Lower lobe of right lung (tissue), 2 donors: Measurements from ENCODE around the gene CCL5. TPM values are rescaled to one million over a fixed set of nuclear protein-coding genes. Genes with fewer than 3 reads are reported as not detected.

Experiments
- ATAC-seq, 2 donors: fragments of 200-7000 bp; cut with Tn5 transposase; one replicate each; pipeline ENCODE4 v1.9.1; 2020 to 2022; ENCODE audit warnings: mild to moderate bottlenecking in 2 of 2, moderate library complexity in 2 of 2
- DNase-seq: peaks from one replicate; pipeline ENCODE4 v3.0.0-alpha.2; 2020
- H3K27ac ChIP-seq: fragments of 200-600 bp; one replicate; pipeline ENCODE4 v1.8.0; 2022
- H3K27me3 ChIP-seq: fragments of 200-600 bp; one replicate; pipeline ENCODE4 v1.8.0; 2022; ENCODE audit warnings: low read depth
- H3K36me3 ChIP-seq: fragments of 200-600 bp; one replicate; pipeline ENCODE4 v1.8.0; 2022; ENCODE audit warnings: mild to moderate bottlenecking
- H3K4me1 ChIP-seq: fragments of 200-600 bp; one replicate; pipeline ENCODE4 v1.8.0; 2022
- H3K4me3 ChIP-seq: fragments of 200-600 bp; one replicate; pipeline ENCODE4 v1.8.0; 2022; ENCODE audit warnings: mild to moderate bottlenecking
- H3K9me3 ChIP-seq: fragments of 200-600 bp; one replicate; pipeline ENCODE4 v1.8.0; 2022
- intact Hi-C: fragments of 100-400 bp; cut with DNase I; formaldehyde crosslinking; loops from one replicate; pipeline ENCODE4 v1.11.0; 2022
- total RNA-seq: library from RNA; stranded (reverse); fragmentation: NEBNext Ultra II Directional; extraction: Animal tissue kit (Norgen Biotek cat#: 25700); gene quantifications from one replicate; pipeline ENCODE4 v1.2.1, GENCODE V29; 2021
- TF ChIP-seq, protein P1 (sequence below): fragments of 200-600 bp; IDR thresholded peaks from one replicate; pipeline ENCODE4 v1.8.0; 2022; ENCODE audit warnings: antibody characterized with exemption, mild to moderate bottlenecking
- donor health status: DM: no; HTN: yes; CAD: no; lungs with severe emphysema.

CCL5 gene
- total RNA-seq, 1 donor from 2014 or later, result 18.2 TPM

DNA sequence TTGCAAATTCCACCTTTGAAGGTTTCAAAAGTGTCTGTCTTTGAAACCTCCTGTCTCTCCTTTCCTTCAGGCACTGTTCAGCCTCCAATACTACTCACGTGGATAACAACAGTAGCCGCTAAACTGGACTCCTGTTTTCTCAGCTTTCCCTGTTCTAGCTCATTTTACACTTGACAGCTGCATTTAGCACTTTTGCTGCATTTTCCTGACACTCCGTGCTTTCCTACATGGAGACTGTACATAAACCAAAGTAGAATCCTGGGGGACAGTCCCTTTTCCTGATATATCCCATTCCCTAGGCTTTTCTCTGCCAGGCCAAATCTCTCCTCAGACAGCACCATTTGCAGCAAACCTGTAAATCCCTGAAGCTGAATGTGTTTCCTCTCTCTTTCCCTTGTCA is 3.6 kb downstream of the CCL5 start:
- ATAC-seq (no peak), DNase-seq (no peak)
- H3K4me3 ChIP-seq, result no peak overlapping the region
- H3K9me3 ChIP-seq, result no peaks in the 10 kb centered on the region
- TF ChIP-seq, protein P1, sequence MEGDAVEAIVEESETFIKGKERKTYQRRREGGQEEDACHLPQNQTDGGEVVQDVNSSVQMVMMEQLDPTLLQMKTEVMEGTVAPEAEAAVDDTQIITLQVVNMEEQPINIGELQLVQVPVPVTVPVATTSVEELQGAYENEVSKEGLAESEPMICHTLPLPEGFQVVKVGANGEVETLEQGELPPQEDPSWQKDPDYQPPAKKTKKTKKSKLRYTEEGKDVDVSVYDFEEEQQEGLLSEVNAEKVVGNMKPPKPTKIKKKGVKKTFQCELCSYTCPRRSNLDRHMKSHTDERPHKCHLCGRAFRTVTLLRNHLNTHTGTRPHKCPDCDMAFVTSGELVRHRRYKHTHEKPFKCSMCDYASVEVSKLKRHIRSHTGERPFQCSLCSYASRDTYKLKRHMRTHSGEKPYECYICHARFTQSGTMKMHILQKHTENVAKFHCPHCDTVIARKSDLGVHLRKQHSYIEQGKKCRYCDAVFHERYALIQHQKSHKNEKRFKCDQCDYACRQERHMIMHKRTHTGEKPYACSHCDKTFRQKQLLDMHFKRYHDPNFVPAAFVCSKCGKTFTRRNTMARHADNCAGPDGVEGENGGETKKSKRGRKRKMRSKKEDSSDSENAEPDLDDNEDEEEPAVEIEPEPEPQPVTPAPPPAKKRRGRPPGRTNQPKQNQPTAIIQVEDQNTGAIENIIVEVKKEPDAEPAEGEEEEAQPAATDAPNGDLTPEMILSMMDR, result no peak
- H3K36me3 ChIP-seq, result no peaks in the 10 kb centered on the region
- H3K4me1 ChIP-seq, result peaks cover 10% of the 10 kb centered on the region
- no peak overlapping the region for H3K27ac ChIP-seq
- intact Hi-C loops, result no loop called here
- no peaks in the 10 kb centered on the region for H3K27me3 ChIP-seq

DNA sequence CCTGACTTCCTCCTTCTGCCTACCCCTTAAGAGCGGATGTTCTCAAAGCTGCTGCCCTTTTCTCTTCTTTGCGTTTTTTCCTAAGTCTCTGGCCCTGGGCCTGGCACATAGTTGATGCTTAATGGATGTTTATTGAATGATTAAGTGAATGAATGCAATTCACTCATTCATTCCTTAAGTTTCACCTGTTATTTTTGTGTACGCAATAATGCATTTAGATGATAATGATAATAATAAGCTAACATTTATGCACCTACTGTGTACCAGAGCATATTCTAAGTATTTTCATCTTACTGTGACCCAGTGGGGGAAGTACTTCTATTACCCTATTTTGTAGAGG is 4.4 kb downstream of the CCL5 start:
- intact Hi-C loops, result no loop called here
- H3K36me3 ChIP-seq, result no peaks in the 10 kb centered on the region
- TF ChIP-seq, protein P1, result no peak
- peaks cover 10% of the 10 kb centered on the region for H3K4me1 ChIP-seq
- H3K4me3 ChIP-seq, result no peak overlapping the region
- no peaks in the 10 kb centered on the region for H3K9me3 ChIP-seq
- H3K27me3 ChIP-seq, result no peaks in the 10 kb centered on the region
- ATAC-seq (no peak), DNase-seq (no peak)
- H3K27ac ChIP-seq, result no peak overlapping the region

DNA sequence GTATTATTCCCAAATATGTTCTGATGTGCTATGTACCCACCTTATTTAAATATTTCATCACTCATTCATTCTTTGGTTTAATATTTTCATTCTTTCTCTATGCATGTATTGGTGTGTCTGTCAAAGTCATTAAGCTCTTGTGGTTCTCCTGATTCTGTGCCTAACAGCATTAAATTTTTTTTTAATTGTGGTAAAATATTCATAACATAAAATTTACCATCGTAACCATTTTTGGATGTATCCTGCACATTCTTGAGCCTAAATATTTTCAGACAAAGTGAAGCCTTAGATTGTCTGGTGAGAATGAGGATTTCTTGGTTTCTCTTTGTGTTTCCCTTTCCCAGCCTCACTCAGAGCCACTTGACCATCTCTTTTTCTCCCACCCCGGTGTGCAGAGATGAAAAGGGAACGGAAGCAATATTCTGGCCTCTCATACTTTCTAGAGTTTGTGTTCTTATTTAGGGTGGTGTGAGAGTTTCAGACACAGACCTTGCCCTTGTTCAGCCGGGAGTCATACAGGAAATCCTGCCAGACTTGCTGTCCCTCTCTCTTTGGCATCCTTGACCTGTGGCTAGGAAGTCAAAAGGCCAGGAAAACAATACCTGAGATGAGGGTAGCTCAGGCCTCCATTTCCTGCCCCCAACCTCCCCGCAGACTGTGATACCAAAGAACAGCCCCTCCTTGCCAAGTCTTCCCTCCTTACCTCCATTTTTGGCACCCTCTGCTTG is 4.9 kb downstream of the CCL5 start:
- intact Hi-C loops, result no loop called here
- Histone ChIP-seq H3K36me3 (no peaks in the 10 kb centered on the region), H3K4me1 (peaks cover 10% of the 10 kb centered on the region), H3K27ac (no peak overlapping the region), H3K27me3 (no peaks in the 10 kb centered on the region), H3K4me3 (no peak overlapping the region), H3K9me3 (no peaks in the 10 kb centered on the region)
- no peak for ATAC-seq
- TF ChIP-seq, protein P1, result no peak
- DNase-seq, result no peak

DNA sequence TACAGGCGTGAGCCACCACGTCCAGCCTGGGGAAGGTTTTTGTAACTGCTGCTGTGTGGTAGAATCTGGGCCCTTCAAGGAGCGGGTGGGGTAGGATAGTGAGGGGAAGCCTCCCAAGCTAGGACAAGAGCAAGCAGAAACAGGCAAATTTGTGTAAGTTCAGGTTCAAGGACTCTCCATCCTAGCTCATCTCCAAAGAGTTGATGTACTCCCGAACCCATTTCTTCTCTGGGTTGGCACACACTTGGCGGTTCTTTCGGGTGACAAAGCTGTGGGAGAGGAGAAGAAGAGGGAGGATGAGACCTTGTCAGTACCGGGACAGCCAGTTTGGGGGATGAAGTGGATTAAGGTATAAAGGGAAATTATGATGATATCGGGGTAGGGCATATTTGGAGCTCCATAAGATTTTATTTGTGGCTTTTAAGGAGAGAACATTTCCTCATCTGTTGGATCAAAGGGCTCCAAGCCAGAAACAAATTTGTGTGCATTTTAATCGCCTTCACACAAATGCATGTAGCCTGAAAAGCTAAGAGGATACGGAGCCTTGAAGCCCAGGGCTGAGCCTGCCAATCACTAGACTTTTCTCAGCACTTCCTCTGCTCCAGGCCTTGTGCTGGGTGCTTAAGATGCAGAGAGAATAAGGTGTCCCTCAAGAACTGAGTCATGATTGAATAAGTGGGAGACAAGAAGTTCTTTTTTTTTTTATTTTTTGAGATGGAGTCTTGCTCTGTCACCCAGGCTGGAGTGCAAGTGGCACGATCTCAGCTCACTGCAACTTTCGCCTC is 7.8 kb downstream of the CCL5 start:
- Histone ChIP-seq H3K36me3 (no peaks in the 10 kb centered on the region), H3K27me3 (no peaks in the 10 kb centered on the region), H3K27ac (no peak overlapping the region), H3K4me3 (no peak overlapping the region), H3K4me1 (peaks cover 10% of the 10 kb centered on the region), H3K9me3 (no peaks in the 10 kb centered on the region)
- TF ChIP-seq, protein P1, result no peak
- ATAC-seq (no peak), DNase-seq (no peak)
- intact Hi-C loops, result no loop called here

DNA sequence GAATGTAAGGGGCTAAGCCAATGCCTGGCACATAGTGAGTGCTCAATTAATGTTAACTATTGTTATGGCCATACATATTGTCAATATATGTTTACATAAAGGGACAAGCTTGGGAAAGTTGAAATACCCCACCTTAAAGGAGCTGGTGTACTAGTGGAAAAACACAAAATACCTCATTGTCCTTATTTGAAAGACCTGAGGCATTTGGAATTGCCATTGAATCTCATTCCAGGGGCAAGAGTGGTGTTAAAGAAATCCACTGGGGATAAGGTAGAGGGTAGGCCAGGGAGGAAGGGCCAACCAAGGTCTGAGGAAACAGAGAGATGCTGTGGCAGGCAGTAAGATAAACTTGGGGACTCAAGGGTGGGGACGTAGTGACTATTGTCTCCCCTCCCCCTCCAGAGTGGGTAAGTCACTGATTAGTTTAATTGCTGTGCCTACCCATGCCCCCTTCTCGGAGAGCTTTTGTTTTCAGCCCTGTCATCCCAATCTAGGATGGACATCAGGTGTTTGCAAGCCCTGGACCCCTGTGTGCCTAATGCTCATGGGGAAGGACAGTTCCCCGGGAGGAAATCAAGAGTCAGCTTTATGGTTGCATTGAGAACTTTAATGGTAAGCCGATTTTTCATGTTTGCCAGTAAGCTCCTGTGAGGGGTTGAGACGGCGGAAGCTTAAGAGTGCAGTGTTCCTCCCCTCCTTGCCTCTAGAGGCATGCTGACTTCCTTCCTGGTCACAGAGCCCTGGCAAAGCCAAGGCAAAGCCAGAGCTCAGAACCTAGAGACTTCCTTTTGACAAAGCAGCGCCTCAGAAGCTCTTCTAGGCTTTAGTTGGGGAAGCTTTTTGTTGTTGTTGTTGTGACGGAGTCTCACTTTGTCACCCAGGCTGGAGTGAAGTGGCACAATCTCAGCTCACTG is 9.0 kb downstream of the CCL5 start:
- Histone ChIP-seq H3K27me3 (no peaks in the 10 kb centered on the region), H3K36me3 (no peaks in the 10 kb centered on the region), H3K4me3 (no peak overlapping the region), H3K9me3 (no peaks in the 10 kb centered on the region), H3K27ac (no peak overlapping the region), H3K4me1 (peaks cover 10% of the 10 kb centered on the region)
- TF ChIP-seq, protein P1, result peak; percentile 7
- intact Hi-C loops, result no loop called here
- DNase-seq (no peak), ATAC-seq (peak in 1 of 2 donors; percentile 50)
